IMR-90 (cell line): ENCODE results near the gene PLCL1. TPM values are rescaled to one million over a fixed set of nuclear protein-coding genes. Genes with fewer than 3 reads are reported as not detected.

Source experiments
- ATAC-seq: fragments of 200-7000 bp; cut with Tn5 transposase; 2 replicates; pipeline ENCODE4 v1.9.1; 2020; ENCODE audit warnings: low read depth, mild to moderate bottlenecking, moderate library complexity
- BruUV-seq: library from RNA; stranded (reverse); fragments of 400-500 nt; replicated peaks from 2 replicates; lab custom pipeline; 2021; lab: Mats Ljungman, UMichigan
- CTCF ChIA-PET: fragments of 300-600 bp; formaldehyde crosslinking; extraction: SDS; loops from one replicate; lab custom pipeline; 2021; ENCODE audit warnings: antibody characterized with exemption; lab: Yijun Ruan, JAX
- POLR2A ChIA-PET: fragments of 300-600 bp; sonication (Branson Sonifier 250); formaldehyde crosslinking; loops from one replicate; lab custom pipeline; 2022; ENCODE audit warnings: antibody characterized with exemption; ENCODE audit not compliant: unreplicated experiment; lab: Charles Lee
- DNase-seq: peaks from one replicate; pipeline ENCODE4 v3.0.0; 2013
- H2AFZ ChIP-seq: replicated peaks from 2 replicates; pipeline ENCODE3; 2013; ENCODE audit warnings: low read length, mild to moderate bottlenecking; ENCODE audit not compliant: poor library complexity
- H2AK5ac ChIP-seq: 2 replicates; pipeline ENCODE4 v1.6.1; 2013; ENCODE audit warnings: low read depth, low read length, inconsistent platforms
- H2AK9ac ChIP-seq: replicated peaks from 2 replicates; pipeline ENCODE3; 2013; ENCODE audit warnings: mild to moderate bottlenecking, low read depth, low read length, moderate library complexity; ENCODE audit not compliant: poor library complexity
- H2BK120ac ChIP-seq: 2 replicates; pipeline ENCODE4 v1.6.1; 2013; ENCODE audit warnings: low read depth, low read length, inconsistent platforms
- H2BK15ac ChIP-seq: 3 replicates; pipeline ENCODE4 v1.6.1; 2013; ENCODE audit warnings: low read depth, low read length, inconsistent platforms
- H2BK20ac ChIP-seq: 2 replicates; pipeline ENCODE4 v1.6.1; 2013; ENCODE audit warnings: low read depth, mild to moderate bottlenecking, inconsistent platforms, low read length, moderate library complexity
- H2BK5ac ChIP-seq: 2 replicates; pipeline ENCODE4 v1.6.1; 2013; ENCODE audit warnings: mild to moderate bottlenecking, low read depth, low read length, inconsistent platforms; ENCODE audit not compliant: poor library complexity, severe bottlenecking
- H3K14ac ChIP-seq: replicated peaks from 2 replicates; pipeline ENCODE4 v1.6.1; 2013; ENCODE audit warnings: low read depth, low read length, inconsistent platforms
- H3K18ac ChIP-seq: 2 replicates; pipeline ENCODE4 v1.6.1; 2013; ENCODE audit warnings: low read depth, low read length, control low read depth
- H3K23ac ChIP-seq: 2 replicates; pipeline ENCODE4 v1.6.1; 2013; ENCODE audit warnings: low read depth, low read length, inconsistent platforms
- H3K27ac ChIP-seq: 2 replicates; pipeline ENCODE4 v1.5.1; 2013; ENCODE audit warnings: mild to moderate bottlenecking, control low read depth, low read length; ENCODE audit not compliant: insufficient read depth
- H3K27me3 ChIP-seq: 2 replicates; pipeline ENCODE4 v1.6.1; 2013; ENCODE audit warnings: low read length; ENCODE audit not compliant: control insufficient read depth, insufficient read depth
- H3K36me3 ChIP-seq: 2 replicates; pipeline ENCODE4 v1.6.1; 2013; ENCODE audit warnings: low read length, mixed read lengths; ENCODE audit not compliant: control insufficient read depth, insufficient read depth
- H3K4ac ChIP-seq: 2 replicates; pipeline ENCODE4 v1.6.1; 2013; ENCODE audit warnings: low read depth, low read length, inconsistent platforms
- H3K4me1 ChIP-seq: 2 replicates; pipeline ENCODE4 v1.6.1; 2013; ENCODE audit warnings: low read length, mixed read lengths; ENCODE audit not compliant: control insufficient read depth, insufficient read depth
- H3K4me2 ChIP-seq: 2 replicates; pipeline ENCODE4 v1.6.1; 2013; ENCODE audit warnings: low read depth, mild to moderate bottlenecking, control low read depth, low read length, moderate library complexity
- H3K4me3 ChIP-seq: 2 replicates; pipeline ENCODE4 v1.5.1; 2013; ENCODE audit warnings: low read depth, mild to moderate bottlenecking, control low read depth, low read length, moderate library complexity; ENCODE audit not compliant: insufficient read depth
- H3K56ac ChIP-seq: 2 replicates; pipeline ENCODE4 v1.6.1; 2013; ENCODE audit warnings: low read length, inconsistent platforms; ENCODE audit not compliant: insufficient read depth; ENCODE audit errors: extremely low read depth
- H3K79me1 ChIP-seq, 2 experiments: 2 replicates each; pipeline ENCODE4 v1.6.1; 2013; ENCODE audit warnings: low read length in 2 of 2, inconsistent platforms in 1 of 2, low read depth in 1 of 2
- H3K9ac ChIP-seq: 2 replicates; pipeline ENCODE4 v1.6.1; 2013; ENCODE audit warnings: low read depth, low read length, control low read depth
- H3K9me1 ChIP-seq: 2 replicates; pipeline ENCODE4 v1.6.1; 2013; ENCODE audit warnings: low read length, inconsistent platforms; ENCODE audit not compliant: insufficient read depth
- H3K9me3 ChIP-seq: 2 replicates; pipeline ENCODE4 v1.6.1; 2013; ENCODE audit warnings: low read length; ENCODE audit not compliant: control insufficient read depth, insufficient read depth
- H4K20me1 ChIP-seq: 2 replicates; pipeline ENCODE4 v1.6.1; 2013; ENCODE audit warnings: low read length, inconsistent platforms; ENCODE audit not compliant: insufficient read depth
- H4K5ac ChIP-seq: 2 replicates; pipeline ENCODE4 v1.6.1; 2013; ENCODE audit warnings: mild to moderate bottlenecking, low read depth, low read length, control low read depth
- H4K8ac ChIP-seq, 2 experiments: 2 replicates each; pipeline ENCODE4 v1.6.1; 2013; ENCODE audit warnings: low read depth in 2 of 2, low read length in 2 of 2, control low read depth in 1 of 2, inconsistent platforms in 1 of 2
- H4K91ac ChIP-seq: 2 replicates; pipeline ENCODE4 v1.6.1; 2013; ENCODE audit warnings: low read depth, low read length, inconsistent platforms; ENCODE audit not compliant: insufficient read depth
- MAZ ChIP-seq: IDR thresholded peaks from 2 replicates; pipeline ENCODE4 v1.6.1; 2012; ENCODE audit warnings: low read depth, mild to moderate bottlenecking, low read length, improper control_type of control experiment, moderate library complexity, borderline replicate concordance
- POLR2A ChIP-seq: IDR thresholded peaks from 2 replicates; pipeline ENCODE4 v1.6.1; 2012; ENCODE audit warnings: mild to moderate bottlenecking, low read depth, low read length
- WGBS, 2 experiments: methylation state at CpG; one replicate each; pipeline versions ENCODE4 v1.1.5 to v1.1.7; 2013; ENCODE audit warnings: missing lambda C conversion rate in 2 of 2; ENCODE audit not compliant: insufficient read length in 1 of 2; ENCODE audit errors: extremely low coverage in 2 of 2; 5-methylcytosine and 5-hydroxymethylcytosine counted together
- dilution Hi-C: fragments of 300-500 bp; cut with HindIII; formaldehyde crosslinking; loops from one replicate; pipeline ENCODE4 v1.14.3; 2018; ENCODE audit warnings: low sequenced_read_pairs; ENCODE audit not compliant: unreplicated experiment
- in situ Hi-C: fragments of 300-500 bp; cut with MboI; formaldehyde crosslinking; loops from 3 replicates; pipeline ENCODE4 v1.14.3; 2019; ENCODE audit warnings: low sequenced_read_pairs, inconsistent platforms, mixed read lengths
- intact Hi-C: fragments of 100-400 bp; cut with micrococcal nuclease; formaldehyde crosslinking; loops from 2 replicates; pipeline ENCODE4 v1.10.0; 2022
- polyA plus RNA-seq, 3 experiments: library from polyadenylated mRNA; depleted of rRNA; stranded (reverse); fragments of >200 nt; gene quantifications; 2 replicates each; pipeline ENCODE4 v1.2.3, GENCODE V29; 2012; ENCODE audit warnings: low replicate concordance in 1 of 3
- total RNA-seq: library from RNA; depleted of rRNA; stranded (reverse); fragments of >200 nt; gene quantifications from 2 replicates; pipeline ENCODE4 v1.2.3, GENCODE V29; 2012

The PLCL1 gene
- total and polyA plus RNA-seq, 2 of the 4 experiments (the other 2 are of a cell fraction): 0.14 to 0.18 TPM

GRCh38 chr2:197937814-197938213 lies 133.4 kb downstream of the PLCL1 start:
- H2BK20ac ChIP-seq: no peak overlapping the region
- no peak overlapping the region for H3K4me3 ChIP-seq
- H2AK5ac ChIP-seq: no peak overlapping the region
- no peaks in the 10 kb centered on the region for H4K20me1 ChIP-seq
- H3K4me1 ChIP-seq: no peaks in the 10 kb centered on the region
- H2AFZ ChIP-seq: no peak overlapping the region
- H3K14ac ChIP-seq: no peak overlapping the region
- H3K4me2 ChIP-seq: no peak overlapping the region
- H4K5ac ChIP-seq: no peak overlapping the region
- H3K4ac ChIP-seq: no peak overlapping the region
- dilution Hi-C loops: no loop called here
- H2BK15ac ChIP-seq: no peak overlapping the region
- CTCF ChIA-PET: no interaction called here
- TF ChIP-seq POLR2A (no peak), MAZ (no peak)
- no peaks in the 10 kb centered on the region for H3K9me3 ChIP-seq
- H3K56ac ChIP-seq: no peak overlapping the region
- H3K27ac ChIP-seq: no peak overlapping the region
- no peak overlapping the region for H4K8ac ChIP-seq
- H2BK120ac ChIP-seq: no peak overlapping the region
- in situ Hi-C loops: no loop called here
- no CpG with 5 or more reads among the region's 1 CpG for WGBS, 2 experiments
- ATAC-seq: no peak
- no peaks in the 10 kb centered on the region for H3K36me3 ChIP-seq
- POLR2A ChIA-PET: no interaction called here
- no peaks in the 10 kb centered on the region for H3K27me3 ChIP-seq
- intact Hi-C loops: no loop called here
- H2BK5ac ChIP-seq: no peak overlapping the region
- no peaks in the 10 kb centered on the region for H3K9me1 ChIP-seq
- no peak overlapping the region for H3K23ac ChIP-seq
- no peak overlapping the region for H2AK9ac ChIP-seq
- DNase-seq: no peak
- no peak overlapping the region for H4K91ac ChIP-seq
- no peaks in the 10 kb centered on the region for H3K79me1 ChIP-seq
- no peak overlapping the region for H3K18ac ChIP-seq
- BruUV-seq: no TSS peak
- H3K9ac ChIP-seq: no peak overlapping the region
